HepG2 (cell line): Measurements from ENCODE around the gene MIDN. TPM values are rescaled to one million over a fixed set of nuclear protein-coding genes. Genes with fewer than 3 reads are reported as not detected.
A peak's percentile ranks its signal among the peaks of the same experiment; 100 is the strongest.

Experiments
- AGO1 ChIP-seq: fragments of 200-400 bp; formaldehyde crosslinking; IDR thresholded peaks from 2 replicates; pipeline ENCODE4 v1.6.1; 2017; ENCODE audit warnings: mild to moderate bottlenecking, low read depth, low read length, moderate library complexity; ENCODE audit not compliant: poor library complexity, severe bottlenecking
- ARNTL ChIP-seq: sonication (generic); formaldehyde crosslinking; IDR thresholded peaks from 2 replicates; pipeline ENCODE4 v1.4.0; 2020; ENCODE audit warnings: mild to moderate bottlenecking, missing genetic modification reagents
- CEBPB ChIP-seq: IDR thresholded peaks from 2 replicates; pipeline ENCODE4 v1.6.1; 2011; ENCODE audit warnings: low read depth, low read length, improper control_type of control experiment, borderline replicate concordance
- CREM ChIP-seq, 2 experiments: sonication (generic) in 1 of 2; formaldehyde crosslinking in 1 of 2; IDR thresholded peaks; 2 replicates each; pipeline versions ENCODE4 v1.4.0 to v1.6.1; 2016 to 2020; ENCODE audit warnings: antibody characterized with exemption in 1 of 2, mild to moderate bottlenecking in 1 of 2, missing genetic modification reagents in 1 of 2
- CTCF ChIP-seq: sonication (generic); formaldehyde crosslinking; IDR thresholded peaks from 2 replicates; pipeline ENCODE4 v1.5.0; 2020; ENCODE audit warnings: mild to moderate bottlenecking, missing genetic modification reagents, moderate library complexity
- GTF2F1 ChIP-seq: fragments of 150-350 bp; IDR thresholded peaks from 2 replicates; pipeline ENCODE4 v1.6.1; 2014; ENCODE audit warnings: low read length
- HNRNPLL ChIP-seq: fragments of 200-400 bp; formaldehyde crosslinking; IDR thresholded peaks from 2 replicates; pipeline ENCODE4 v1.6.1; 2017; ENCODE audit warnings: mild to moderate bottlenecking, low read depth, low read length; ENCODE audit not compliant: poor library complexity, severe bottlenecking
- JARID2 ChIP-seq: sonication (generic); formaldehyde crosslinking; IDR thresholded peaks from 2 replicates; pipeline ENCODE4 v1.8.1; 2023; ENCODE audit warnings: missing genetic modification reagents, inconsistent platforms; ENCODE audit not compliant: insufficient replicate concordance
- LCORL ChIP-seq, 2 experiments: fragments of 450-650 bp in 1 of 2; sonication (generic) in 1 of 2; formaldehyde crosslinking in 1 of 2; IDR thresholded peaks; 2 replicates each; pipeline versions ENCODE4 v1.5.0 to v1.6.1; 2017 to 2020; ENCODE audit warnings: antibody characterized with exemption in 1 of 2, missing genetic modification reagents in 1 of 2
- MIER2 ChIP-seq: IDR thresholded peaks from 2 replicates; pipeline ENCODE4 v1.6.1; 2016; ENCODE audit warnings: missing biosample characterization, missing genetic modification reagents
- NFKB2 ChIP-seq: sonication (generic); formaldehyde crosslinking; IDR thresholded peaks from 2 replicates; pipeline ENCODE4 v1.4.0; 2020; ENCODE audit warnings: missing genetic modification reagents, borderline replicate concordance
- PRDM15 ChIP-seq: sonication (generic); formaldehyde crosslinking; IDR thresholded peaks from 2 replicates; pipeline ENCODE4 v1.4.0; 2020; ENCODE audit warnings: missing genetic modification reagents
- SOX6 ChIP-seq, 2 experiments: fragments of 450-650 bp in 1 of 2; sonication (generic) in 1 of 2; formaldehyde crosslinking in 1 of 2; IDR thresholded peaks; 2 replicates each; pipeline versions ENCODE4 v1.4.0 to v1.6.1; 2017 to 2020; ENCODE audit warnings: antibody characterized with exemption in 1 of 2, mild to moderate bottlenecking in 1 of 2, missing genetic modification reagents in 1 of 2
- ZBTB1 ChIP-seq: sonication (generic); formaldehyde crosslinking; IDR thresholded peaks from 2 replicates; pipeline ENCODE4 v1.4.0; 2020; ENCODE audit warnings: missing genetic modification reagents, borderline replicate concordance
- ZFAT ChIP-seq: sonication (generic); formaldehyde crosslinking; conservative IDR thresholded peaks from 2 replicates; pipeline ENCODE4 v1.8.1; 2023; ENCODE audit warnings: missing genetic modification reagents, inconsistent platforms
- ZKSCAN8 ChIP-seq: IDR thresholded peaks from 2 replicates; pipeline ENCODE4 v1.6.1; 2016; ENCODE audit warnings: borderline replicate concordance, missing genetic modification reagents, missing compliant biosample characterization
- ZNF234 ChIP-seq: sonication (generic); formaldehyde crosslinking; conservative IDR thresholded peaks from 2 replicates; pipeline ENCODE4 v1.5.1; 2020; ENCODE audit warnings: mild to moderate bottlenecking, missing genetic modification reagents
- ZNF33A ChIP-seq: sonication (generic); formaldehyde crosslinking; IDR thresholded peaks from 2 replicates; pipeline ENCODE4 v1.5.1; 2020; ENCODE audit warnings: missing genetic modification reagents, mild to moderate bottlenecking, moderate library complexity, borderline replicate concordance
- ZNF678 ChIP-seq: sonication (generic); formaldehyde crosslinking; IDR thresholded peaks from 2 replicates; pipeline ENCODE4 v1.4.0; 2020; ENCODE audit warnings: mild to moderate bottlenecking, missing genetic modification reagents
- ZNF788 ChIP-seq: sonication (generic); formaldehyde crosslinking; IDR thresholded peaks from 2 replicates; pipeline ENCODE4 v1.5.0; 2020; ENCODE audit warnings: mild to moderate bottlenecking, missing genetic modification reagents, borderline replicate concordance
- ZNF878 ChIP-seq: sonication (generic); formaldehyde crosslinking; IDR thresholded peaks from 2 replicates; pipeline ENCODE4 v1.8.1; 2023; ENCODE audit warnings: mild to moderate bottlenecking, missing genetic modification reagents, moderate library complexity
- polyA plus RNA-seq, 8 experiments: library from polyadenylated mRNA; depleted of rRNA in 3 of 8; stranded (reverse) in 7 of 8; unstranded in 1 of 8; fragments of >200 nt; fragmentation: Illumina TruSeq in 4 of 8; extraction: Trizol in 4 of 8; gene quantifications; 2 replicates each; pipeline versions ENCODE4 v1.2.1 to v1.2.3, GENCODE V29; 2011 to 2016; ENCODE audit warnings: low read depth in 4 of 8, missing spikeins in 1 of 8, mixed read lengths in 1 of 8; ENCODE audit not compliant: insufficient read depth in 1 of 8
- total RNA-seq, 5 experiments: library from RNA; depleted of rRNA; stranded (reverse); fragments of >200 nt; fragmentation: Illumina TruSeq; extraction: Trizol; gene quantifications; 2 replicates each; pipeline ENCODE4 v1.2.3, GENCODE V29; 2016; ENCODE audit warnings: low read depth in 1 of 5

The MIDN gene
- total and polyA plus RNA-seq, 2 of the 13 experiments (the other 11 are each of a cell fraction or from before 2014, with no cell fraction given): 8.4 to 18.0 TPM

- TF ChIP-seq ZNF33A (CRISPR knock-in tag) (no peak), AGO1 (peak; percentile 85), NFKB2 (CRISPR knock-in tag) (0 out of 2 replicates have a peak, but pooled peaks have one; percentile 5), ARNTL (CRISPR knock-in tag) (no peak), HNRNPLL (peak; percentile 14), ZNF234 (no peak), JARID2 (CRISPR knock-in tag) (no peak), SOX6 (IDR thresholded peaks at IDR 0.05) (no peak), SOX6 (CRISPR knock-in tag; IDR thresholded peaks at IDR 0.05) (no peak), PRDM15 (CRISPR knock-in tag) (no peak), ZKSCAN8 (CRISPR knock-in tag) (0 out of 2 replicates have a peak, but pooled peaks have one; percentile 6), ZNF878 (CRISPR knock-in tag) (no peak), CREM (IDR thresholded peaks at IDR 0.05) (no peak), CREM (CRISPR knock-in tag; IDR thresholded peaks at IDR 0.05) (no peak), ZFAT (CRISPR knock-in tag) (no peak), CEBPB (no peak), ZBTB1 (CRISPR knock-in tag) (no peak), ZNF788 (CRISPR knock-in tag) (no peak), MIER2 (no peak), CTCF (CRISPR knock-in tag) (peak; percentile 56), LCORL (IDR thresholded peaks at IDR 0.05) (no peak), LCORL (CRISPR knock-in tag; IDR thresholded peaks at IDR 0.05) (no peak), GTF2F1 (no peak), ZNF678 (no peak)
These were observed 459 bp downstream of the MIDN start (continued) for GRCh38 chr19:1248786-1249297.
